Measurements from ENCODE around the gene RNF141.

RNF141 gene

DNA sequence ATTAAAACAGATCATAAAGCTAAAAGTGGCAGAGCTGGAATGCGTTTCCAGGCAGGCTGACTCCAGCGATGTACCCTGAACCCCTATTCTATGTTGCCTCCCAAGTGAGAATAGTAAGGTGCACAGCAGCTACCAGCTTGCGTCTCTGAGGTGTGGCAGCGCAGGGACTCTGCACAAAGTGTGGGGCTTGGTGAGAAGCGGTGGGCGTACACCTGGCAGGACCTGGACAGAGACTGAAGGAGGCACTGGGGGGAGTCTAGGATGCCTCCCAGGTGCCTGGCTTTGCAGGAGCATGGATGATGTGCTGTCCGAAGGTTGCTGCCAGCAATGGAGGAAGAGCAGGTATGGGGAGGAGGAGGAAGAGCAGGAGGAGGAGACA, 43.0 kb downstream of the RNF141 start (continued):
- TF ChIP-seq, protein P1, sequence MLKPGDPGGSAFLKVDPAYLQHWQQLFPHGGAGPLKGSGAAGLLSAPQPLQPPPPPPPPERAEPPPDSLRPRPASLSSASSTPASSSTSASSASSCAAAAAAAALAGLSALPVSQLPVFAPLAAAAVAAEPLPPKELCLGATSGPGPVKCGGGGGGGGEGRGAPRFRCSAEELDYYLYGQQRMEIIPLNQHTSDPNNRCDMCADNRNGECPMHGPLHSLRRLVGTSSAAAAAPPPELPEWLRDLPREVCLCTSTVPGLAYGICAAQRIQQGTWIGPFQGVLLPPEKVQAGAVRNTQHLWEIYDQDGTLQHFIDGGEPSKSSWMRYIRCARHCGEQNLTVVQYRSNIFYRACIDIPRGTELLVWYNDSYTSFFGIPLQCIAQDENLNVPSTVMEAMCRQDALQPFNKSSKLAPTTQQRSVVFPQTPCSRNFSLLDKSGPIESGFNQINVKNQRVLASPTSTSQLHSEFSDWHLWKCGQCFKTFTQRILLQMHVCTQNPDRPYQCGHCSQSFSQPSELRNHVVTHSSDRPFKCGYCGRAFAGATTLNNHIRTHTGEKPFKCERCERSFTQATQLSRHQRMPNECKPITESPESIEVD (tag by site-specific recombination; IDR thresholded peaks at IDR 0.05), result no peak
- TF ChIP-seq, protein P2, sequence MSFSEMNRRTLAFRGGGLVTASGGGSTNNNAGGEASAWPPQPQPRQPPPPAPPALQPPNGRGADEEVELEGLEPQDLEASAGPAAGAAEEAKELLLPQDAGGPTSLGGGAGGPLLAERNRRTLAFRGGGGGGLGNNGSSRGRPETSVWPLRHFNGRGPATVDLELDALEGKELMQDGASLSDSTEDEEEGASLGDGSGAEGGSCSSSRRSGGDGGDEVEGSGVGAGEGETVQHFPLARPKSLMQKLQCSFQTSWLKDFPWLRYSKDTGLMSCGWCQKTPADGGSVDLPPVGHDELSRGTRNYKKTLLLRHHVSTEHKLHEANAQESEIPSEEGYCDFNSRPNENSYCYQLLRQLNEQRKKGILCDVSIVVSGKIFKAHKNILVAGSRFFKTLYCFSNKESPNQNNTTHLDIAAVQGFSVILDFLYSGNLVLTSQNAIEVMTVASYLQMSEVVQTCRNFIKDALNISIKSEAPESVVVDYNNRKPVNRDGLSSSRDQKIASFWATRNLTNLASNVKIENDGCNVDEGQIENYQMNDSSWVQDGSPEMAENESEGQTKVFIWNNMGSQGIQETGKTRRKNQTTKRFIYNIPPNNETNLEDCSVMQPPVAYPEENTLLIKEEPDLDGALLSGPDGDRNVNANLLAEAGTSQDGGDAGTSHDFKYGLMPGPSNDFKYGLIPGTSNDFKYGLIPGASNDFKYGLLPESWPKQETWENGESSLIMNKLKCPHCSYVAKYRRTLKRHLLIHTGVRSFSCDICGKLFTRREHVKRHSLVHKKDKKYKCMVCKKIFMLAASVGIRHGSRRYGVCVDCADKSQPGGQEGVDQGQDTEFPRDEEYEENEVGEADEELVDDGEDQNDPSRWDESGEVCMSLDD (tag by site-specific recombination; IDR thresholded peaks at IDR 0.05), result no peak
- TF ChIP-seq ZFP41 (tag by site-specific recombination; IDR thresholded peaks at IDR 0.05; ENCODE audit: borderline replicate concordance) (no peak), TRIM28 (IDR thresholded peaks at IDR 0.05; ENCODE audit: borderline replicate concordance, low read length) (no peak)
- TF ChIP-seq, protein P3, sequence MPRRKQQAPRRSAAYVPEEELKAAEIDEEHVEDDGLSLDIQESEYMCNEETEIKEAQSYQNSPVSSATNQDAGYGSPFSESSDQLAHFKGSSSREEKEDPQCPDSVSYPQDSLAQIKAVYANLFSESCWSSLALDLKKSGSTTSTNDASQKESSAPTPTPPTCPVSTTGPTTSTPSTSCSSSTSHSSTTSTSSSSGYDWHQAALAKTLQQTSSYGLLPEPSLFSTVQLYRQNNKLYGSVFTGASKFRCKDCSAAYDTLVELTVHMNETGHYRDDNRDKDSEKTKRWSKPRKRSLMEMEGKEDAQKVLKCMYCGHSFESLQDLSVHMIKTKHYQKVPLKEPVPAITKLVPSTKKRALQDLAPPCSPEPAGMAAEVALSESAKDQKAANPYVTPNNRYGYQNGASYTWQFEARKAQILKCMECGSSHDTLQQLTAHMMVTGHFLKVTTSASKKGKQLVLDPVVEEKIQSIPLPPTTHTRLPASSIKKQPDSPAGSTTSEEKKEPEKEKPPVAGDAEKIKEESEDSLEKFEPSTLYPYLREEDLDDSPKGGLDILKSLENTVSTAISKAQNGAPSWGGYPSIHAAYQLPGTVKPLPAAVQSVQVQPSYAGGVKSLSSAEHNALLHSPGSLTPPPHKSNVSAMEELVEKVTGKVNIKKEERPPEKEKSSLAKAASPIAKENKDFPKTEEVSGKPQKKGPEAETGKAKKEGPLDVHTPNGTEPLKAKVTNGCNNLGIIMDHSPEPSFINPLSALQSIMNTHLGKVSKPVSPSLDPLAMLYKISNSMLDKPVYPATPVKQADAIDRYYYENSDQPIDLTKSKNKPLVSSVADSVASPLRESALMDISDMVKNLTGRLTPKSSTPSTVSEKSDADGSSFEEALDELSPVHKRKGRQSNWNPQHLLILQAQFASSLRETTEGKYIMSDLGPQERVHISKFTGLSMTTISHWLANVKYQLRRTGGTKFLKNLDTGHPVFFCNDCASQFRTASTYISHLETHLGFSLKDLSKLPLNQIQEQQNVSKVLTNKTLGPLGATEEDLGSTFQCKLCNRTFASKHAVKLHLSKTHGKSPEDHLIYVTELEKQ (tag by site-specific recombination; IDR thresholded peaks at IDR 0.05; ENCODE audit: borderline replicate concordance), result no peak

DNA sequence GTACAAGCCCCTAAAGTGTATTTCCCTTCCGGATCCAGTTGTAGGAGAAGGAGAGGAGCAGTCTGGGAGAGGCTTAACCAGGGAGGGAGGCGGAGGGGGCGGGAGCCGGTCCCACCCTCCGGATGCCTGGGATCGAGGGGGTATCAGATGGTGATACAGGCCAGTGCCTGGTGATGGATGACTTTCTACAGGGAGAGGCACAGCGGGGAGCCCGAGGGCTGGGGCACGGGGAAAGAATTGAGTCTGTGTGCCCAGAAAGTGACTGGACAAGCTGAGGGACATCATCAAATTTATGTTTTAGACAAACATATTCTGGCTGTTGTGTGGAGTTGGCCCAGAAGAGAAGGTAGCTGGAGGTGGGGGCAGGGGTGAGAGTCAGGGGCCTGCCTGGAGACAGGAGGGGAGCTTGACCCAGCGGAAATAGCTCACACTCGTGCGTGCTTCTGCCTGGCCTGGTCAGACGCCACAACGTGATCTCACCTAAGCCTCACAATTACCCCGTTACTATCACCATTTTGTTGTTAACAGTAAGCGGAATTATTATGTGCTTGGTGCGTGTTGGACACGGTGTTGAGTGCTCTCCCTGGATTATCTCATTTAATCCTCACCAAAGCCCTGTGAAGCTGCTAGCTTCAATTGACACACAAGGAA, 43.5 kb downstream of the RNF141 start:
- no peak overlapping the region for H3K27ac ChIP-seq (ENCODE audit: extremely low read depth, low read depth, low read length)
- no peaks in the 10 kb centered on the region for H3K9me3 ChIP-seq (ENCODE audit: control insufficient read depth, insufficient read depth, low read depth, low read length)
- peaks cover 0 to 12% of the 10 kb centered on the region in 2 experiments; a peak in 1 of 3 replicates for H3K36me3 ChIP-seq (ENCODE audit: control insufficient read depth in 2 of 2, insufficient read depth in 1 of 2, low read length in 2 of 2)
- H3K4me3 ChIP-seq (ENCODE audit: low read depth, low read length), result no peak overlapping the region
- no peaks in the 10 kb centered on the region for H3K4me1 ChIP-seq (ENCODE audit: control insufficient read depth, insufficient read depth, low read length)
- TF ChIP-seq ZNF366 (tag by site-specific recombination; conservative IDR thresholded peaks at IDR 0.05) (no peak), ZNF549 (tag by site-specific recombination; IDR thresholded peaks at IDR 0.05) (no peak), ZNF571 (tag by site-specific recombination; IDR thresholded peaks at IDR 0.05) (no peak), ZBTB21 (tag by site-specific recombination; IDR thresholded peaks at IDR 0.05) (no peak), ZNF433 (tag by site-specific recombination; IDR thresholded peaks at IDR 0.05; ENCODE audit: low read depth) (no peak), ZNF48 (tag by site-specific recombination; IDR thresholded peaks at IDR 0.05) (no peak), SCRT2 (tag by site-specific recombination; IDR thresholded peaks at IDR 0.05) (no peak), ZBTB20 (tag by site-specific recombination; IDR thresholded peaks at IDR 0.05) (no peak), ZNF624 (tag by site-specific recombination; IDR thresholded peaks at IDR 0.05) (no peak), ZNF23 (tag by site-specific recombination; IDR thresholded peaks at IDR 0.05; ENCODE audit: borderline replicate concordance) (no peak), ZNF664 (tag by site-specific recombination; IDR thresholded peaks at IDR 0.05) (no peak), ZNF335 (tag by site-specific recombination; conservative IDR thresholded peaks at IDR 0.05) (no peak)
- TF ChIP-seq, protein P4, sequence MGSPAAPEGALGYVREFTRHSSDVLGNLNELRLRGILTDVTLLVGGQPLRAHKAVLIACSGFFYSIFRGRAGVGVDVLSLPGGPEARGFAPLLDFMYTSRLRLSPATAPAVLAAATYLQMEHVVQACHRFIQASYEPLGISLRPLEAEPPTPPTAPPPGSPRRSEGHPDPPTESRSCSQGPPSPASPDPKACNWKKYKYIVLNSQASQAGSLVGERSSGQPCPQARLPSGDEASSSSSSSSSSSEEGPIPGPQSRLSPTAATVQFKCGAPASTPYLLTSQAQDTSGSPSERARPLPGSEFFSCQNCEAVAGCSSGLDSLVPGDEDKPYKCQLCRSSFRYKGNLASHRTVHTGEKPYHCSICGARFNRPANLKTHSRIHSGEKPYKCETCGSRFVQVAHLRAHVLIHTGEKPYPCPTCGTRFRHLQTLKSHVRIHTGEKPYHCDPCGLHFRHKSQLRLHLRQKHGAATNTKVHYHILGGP (tag by site-specific recombination; IDR thresholded peaks at IDR 0.05), result no peak
- TF ChIP-seq, protein P5, sequence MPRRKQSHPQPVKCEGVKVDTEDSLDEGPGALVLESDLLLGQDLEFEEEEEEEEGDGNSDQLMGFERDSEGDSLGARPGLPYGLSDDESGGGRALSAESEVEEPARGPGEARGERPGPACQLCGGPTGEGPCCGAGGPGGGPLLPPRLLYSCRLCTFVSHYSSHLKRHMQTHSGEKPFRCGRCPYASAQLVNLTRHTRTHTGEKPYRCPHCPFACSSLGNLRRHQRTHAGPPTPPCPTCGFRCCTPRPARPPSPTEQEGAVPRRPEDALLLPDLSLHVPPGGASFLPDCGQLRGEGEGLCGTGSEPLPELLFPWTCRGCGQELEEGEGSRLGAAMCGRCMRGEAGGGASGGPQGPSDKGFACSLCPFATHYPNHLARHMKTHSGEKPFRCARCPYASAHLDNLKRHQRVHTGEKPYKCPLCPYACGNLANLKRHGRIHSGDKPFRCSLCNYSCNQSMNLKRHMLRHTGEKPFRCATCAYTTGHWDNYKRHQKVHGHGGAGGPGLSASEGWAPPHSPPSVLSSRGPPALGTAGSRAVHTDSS (tag by site-specific recombination; IDR thresholded peaks at IDR 0.05), result no peak
- TF ChIP-seq, protein P6, sequence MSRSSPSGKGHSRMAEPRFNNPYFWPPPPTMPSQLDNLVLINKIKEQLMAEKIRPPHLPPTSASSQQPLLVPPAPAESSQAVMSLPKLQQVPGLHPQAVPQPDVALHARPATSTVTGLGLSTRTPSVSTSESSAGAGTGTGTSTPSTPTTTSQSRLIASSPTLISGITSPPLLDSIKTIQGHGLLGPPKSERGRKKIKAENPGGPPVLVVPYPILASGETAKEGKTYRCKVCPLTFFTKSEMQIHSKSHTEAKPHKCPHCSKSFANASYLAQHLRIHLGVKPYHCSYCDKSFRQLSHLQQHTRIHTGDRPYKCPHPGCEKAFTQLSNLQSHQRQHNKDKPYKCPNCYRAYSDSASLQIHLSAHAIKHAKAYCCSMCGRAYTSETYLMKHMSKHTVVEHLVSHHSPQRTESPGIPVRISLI (tag by site-specific recombination; IDR thresholded peaks at IDR 0.05), result no peak
- TF ChIP-seq, protein P7, sequence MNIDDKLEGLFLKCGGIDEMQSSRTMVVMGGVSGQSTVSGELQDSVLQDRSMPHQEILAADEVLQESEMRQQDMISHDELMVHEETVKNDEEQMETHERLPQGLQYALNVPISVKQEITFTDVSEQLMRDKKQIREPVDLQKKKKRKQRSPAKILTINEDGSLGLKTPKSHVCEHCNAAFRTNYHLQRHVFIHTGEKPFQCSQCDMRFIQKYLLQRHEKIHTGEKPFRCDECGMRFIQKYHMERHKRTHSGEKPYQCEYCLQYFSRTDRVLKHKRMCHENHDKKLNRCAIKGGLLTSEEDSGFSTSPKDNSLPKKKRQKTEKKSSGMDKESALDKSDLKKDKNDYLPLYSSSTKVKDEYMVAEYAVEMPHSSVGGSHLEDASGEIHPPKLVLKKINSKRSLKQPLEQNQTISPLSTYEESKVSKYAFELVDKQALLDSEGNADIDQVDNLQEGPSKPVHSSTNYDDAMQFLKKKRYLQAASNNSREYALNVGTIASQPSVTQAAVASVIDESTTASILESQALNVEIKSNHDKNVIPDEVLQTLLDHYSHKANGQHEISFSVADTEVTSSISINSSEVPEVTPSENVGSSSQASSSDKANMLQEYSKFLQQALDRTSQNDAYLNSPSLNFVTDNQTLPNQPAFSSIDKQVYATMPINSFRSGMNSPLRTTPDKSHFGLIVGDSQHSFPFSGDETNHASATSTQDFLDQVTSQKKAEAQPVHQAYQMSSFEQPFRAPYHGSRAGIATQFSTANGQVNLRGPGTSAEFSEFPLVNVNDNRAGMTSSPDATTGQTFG (tag by site-specific recombination; IDR thresholded peaks at IDR 0.05; ENCODE audit: borderline replicate concordance), result no peak
- ChIA-PET POLR2A (no interaction called here), CTCF (no interaction called here)
